GM18867 (cell line): Measurements from ENCODE around the gene SOX5.
"Not testable (repeated sequence)": the region's sequence is repeated elsewhere in the genome, so short reads cannot be mapped to it uniquely, and the experiment has no call there.

ENCODE experiments used
- ATAC-seq: cut with Tn5 transposase; IDR thresholded peaks from one replicate; pipeline ENCODE4 v1.9.1; 2021; ENCODE audit warnings: mild to moderate bottlenecking, moderate library complexity; ENCODE audit not compliant: unreplicated experiment

Gene SOX5

GRCh38 chr12:23847857-23848256 is 101.6 kb downstream of the SOX5 start:
- no peak for ATAC-seq

- no peak for ATAC-seq
These were observed 105.5 kb downstream of the SOX5 start for GRCh38 chr12:23843958-23844357.

GRCh38 chr12:23834076-23834475 is 115.4 kb downstream of the SOX5 start:
- ATAC-seq: no peak

- ATAC-seq: no peak
These were observed 117.7 kb downstream of the SOX5 start for GRCh38 chr12:23831739-23832138.

- ATAC-seq: no peak
These were observed 119.3 kb downstream of the SOX5 start for GRCh38 chr12:23830210-23830609.

- no peak for ATAC-seq
These were observed 122.1 kb downstream of the SOX5 start for GRCh38 chr12:23827353-23827752.

GRCh38 chr12:23825124-23825523 is 124.3 kb downstream of the SOX5 start:
- ATAC-seq: not testable (repeated sequence)

GRCh38 chr12:23824358-23824757 is 125.1 kb downstream of the SOX5 start:
- no peak for ATAC-seq

- not testable (repeated sequence) for ATAC-seq
These were observed 126.6 kb downstream of the SOX5 start for GRCh38 chr12:23822883-23823282.

- no peak for ATAC-seq
These were observed 132.1 kb downstream of the SOX5 start for GRCh38 chr12:23817345-23817744.

GRCh38 chr12:23816394-23816851 is 133.0 kb downstream of the SOX5 start:
- no peak for ATAC-seq

- no peak for ATAC-seq
These were observed 133.7 kb downstream of the SOX5 start for GRCh38 chr12:23815810-23816209.

- ATAC-seq: no peak
These were observed 136.3 kb downstream of the SOX5 start for GRCh38 chr12:23813206-23813605.

- no peak for ATAC-seq
These were observed 139.1 kb downstream of the SOX5 start for GRCh38 chr12:23810329-23810902.

- no peak for ATAC-seq
These were observed 145.9 kb downstream of the SOX5 start for GRCh38 chr12:23803540-23803939.

GRCh38 chr12:23795494-23795893 is 154.0 kb downstream of the SOX5 start:
- ATAC-seq: no peak

GRCh38 chr12:23781118-23781517 is 168.4 kb downstream of the SOX5 start:
- no peak for ATAC-seq

- no peak for ATAC-seq
These were observed 174.3 kb downstream of the SOX5 start for GRCh38 chr12:23775208-23775607.

- ATAC-seq: no peak
These were observed 178.1 kb downstream of the SOX5 start for GRCh38 chr12:23771240-23771949.

GRCh38 chr12:23770202-23770938 is 179.1 kb downstream of the SOX5 start:
- ATAC-seq: no peak

- ATAC-seq: no peak
These were observed 181.6 kb downstream of the SOX5 start for GRCh38 chr12:23767834-23768233.

- no peak for ATAC-seq
These were observed 185.7 kb downstream of the SOX5 start for GRCh38 chr12:23763724-23764123.
